ENCODE results near the gene RFK. TPM values are rescaled to one million over a fixed set of nuclear protein-coding genes. Genes with fewer than 3 reads are reported as not detected.

RFK gene
- total and polyA plus RNA-seq, 2 of the 13 experiments (the other 11 are each of a cell fraction or from before 2014, with no cell fraction given) = 18.2 to 37.2 TPM

GRCh38 chr9:76394195-76394959 is at the start of gene RFK (continued):
- TF ChIP-seq NR2F1 (CRISPR knock-in tag; IDR thresholded peaks at IDR 0.05) (peak in 1 of 2 experiments; percentile 19; a peak in 1 of 4 replicates), SOX13 (IDR thresholded peaks at IDR 0.05) (no peak), SOX13 (CRISPR knock-in tag; conservative IDR thresholded peaks at IDR 0.05 in 1 of 2, IDR thresholded peaks at IDR 0.05 in 1 of 2) (peak in 1 of 2 experiments; percentile 36; a peak in 1 of 4 replicates), ZMAT3 (CRISPR knock-in tag; conservative IDR thresholded peaks at IDR 0.05) (peak; percentile 41; the same call in 1 of the 2 replicates), NR0B2 (CRISPR knock-in tag; IDR thresholded peaks at IDR 0.05) (no peak), UBTF (CRISPR knock-in tag; IDR thresholded peaks at IDR 0.05) (peak; percentile 92), BHLHE40 (IDR thresholded peaks at IDR 0.05; ENCODE audit: low read length) (peak; percentile 20; the same call in 1 of the 2 replicates), HOXD1 (CRISPR knock-in tag; IDR thresholded peaks at IDR 0.05) (0 out of 2 replicates have a peak, but pooled peaks have one; percentile 11), ZNF746 (CRISPR knock-in tag; IDR thresholded peaks at IDR 0.05) (peak; percentile 63; the same call in 1 of the 2 replicates), PTBP1 (IDR thresholded peaks at IDR 0.05; ENCODE audit: low read depth, low read length, poor library complexity, severe bottlenecking) (no peak), CEBPG (CRISPR knock-in tag; IDR thresholded peaks at IDR 0.05) (no peak), KIAA2018 (CRISPR knock-in tag; IDR thresholded peaks at IDR 0.05; ENCODE audit: borderline replicate concordance) (no peak)
- TF ChIP-seq, protein P1, sequence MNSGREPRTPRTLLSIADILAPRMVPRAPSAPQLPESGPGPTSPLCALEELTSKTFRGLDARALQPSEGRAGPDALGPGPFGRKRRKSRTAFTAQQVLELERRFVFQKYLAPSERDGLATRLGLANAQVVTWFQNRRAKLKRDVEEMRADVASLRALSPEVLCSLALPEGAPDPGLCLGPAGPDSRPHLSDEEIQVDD (CRISPR knock-in tag; IDR thresholded peaks at IDR 0.05; ENCODE audit: borderline replicate concordance) = no peak
- TF ChIP-seq, protein P2, sequence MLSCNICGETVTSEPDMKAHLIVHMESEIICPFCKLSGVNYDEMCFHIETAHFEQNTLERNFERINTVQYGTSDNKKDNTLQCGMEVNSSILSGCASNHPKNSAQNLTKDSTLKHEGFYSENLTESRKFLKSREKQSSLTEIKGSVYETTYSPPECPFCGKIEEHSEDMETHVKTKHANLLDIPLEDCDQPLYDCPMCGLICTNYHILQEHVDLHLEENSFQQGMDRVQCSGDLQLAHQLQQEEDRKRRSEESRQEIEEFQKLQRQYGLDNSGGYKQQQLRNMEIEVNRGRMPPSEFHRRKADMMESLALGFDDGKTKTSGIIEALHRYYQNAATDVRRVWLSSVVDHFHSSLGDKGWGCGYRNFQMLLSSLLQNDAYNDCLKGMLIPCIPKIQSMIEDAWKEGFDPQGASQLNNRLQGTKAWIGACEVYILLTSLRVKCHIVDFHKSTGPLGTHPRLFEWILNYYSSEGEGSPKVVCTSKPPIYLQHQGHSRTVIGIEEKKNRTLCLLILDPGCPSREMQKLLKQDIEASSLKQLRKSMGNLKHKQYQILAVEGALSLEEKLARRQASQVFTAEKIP (CRISPR knock-in tag; IDR thresholded peaks at IDR 0.05; ENCODE audit: borderline replicate concordance) = no peak

Data from HepG2 (cell line).